NCI-H146 (cell line): ENCODE measurements around the gene CALML4.
"Not testable (repeated sequence)": the region's sequence is repeated elsewhere in the genome, so short reads cannot be mapped to it uniquely, and the experiment has no call there.

Experiments
- DNase-seq: peaks from one replicate; lab custom pipeline; 2025; lab: John Stamatoyannopoulos, UW

CALML4 gene

GRCh38 chr15:68204776-68205557, at the start of gene CALML4:
Gene CALML4 (minus strand): TSS chr15:68205332. CDS start chr15:68205247, 85 bp downstream.
- no peak for DNase-seq

- DNase-seq: peak; percentile 66
Measured at GRCh38 chr15:68252925-68253534, 47.9 kb upstream of the CALML4 start.

- DNase-seq: no peak
Measured at GRCh38 chr15:68249058-68249713, 44.1 kb upstream of the CALML4 start.

- DNase-seq: no peak
Measured at GRCh38 chr15:68244235-68244634, 39.1 kb upstream of the CALML4 start.

- no peak for DNase-seq
Measured at GRCh38 chr15:68241088-68241935, 36.2 kb upstream of the CALML4 start.

GRCh38 chr15:68239025-68239424, 33.9 kb upstream of the CALML4 start:
- DNase-seq: no peak

GRCh38 chr15:68235022-68235421, 29.9 kb upstream of the CALML4 start:
- no peak for DNase-seq

- DNase-seq: not testable (repeated sequence)
Measured at GRCh38 chr15:68234520-68234919, 29.4 kb upstream of the CALML4 start.

- DNase-seq: no peak
Measured at GRCh38 chr15:68234060-68234459, 28.9 kb upstream of the CALML4 start.

GRCh38 chr15:68232937-68233336, 27.8 kb upstream of the CALML4 start:
- DNase-seq: no peak

- DNase-seq: no peak
Measured at GRCh38 chr15:68232449-68232848, 27.3 kb upstream of the CALML4 start.

GRCh38 chr15:68231102-68231818, 26.1 kb upstream of the CALML4 start:
- DNase-seq: no peak

- no peak for DNase-seq
Measured at GRCh38 chr15:68230157-68231100, 25.3 kb upstream of the CALML4 start.

- DNase-seq: peak; percentile 83
Measured at GRCh38 chr15:68229386-68230156, 24.4 kb upstream of the CALML4 start, which contains the start of gene CLN6. Gene CLN6 (minus strand): TSS chr15:68229728. CDS start chr15:68229584, 144 bp downstream.

- no peak for DNase-seq
Measured at GRCh38 chr15:68228971-68229385, 23.8 kb upstream of the CALML4 start.

GRCh38 chr15:68228143-68228970, 23.2 kb upstream of the CALML4 start:
- peak; percentile 10 for DNase-seq

GRCh38 chr15:68227643-68228142, 22.6 kb upstream of the CALML4 start:
- no peak for DNase-seq

- DNase-seq: not testable (repeated sequence)
Measured at GRCh38 chr15:68225442-68225841, 20.3 kb upstream of the CALML4 start.
